NCI-H1436 treated with DMSO at 0.1 percent for 48 hours (cell line): ENCODE data around the gene MST1R.

Source experiments
- DNase-seq: peaks from one replicate; lab custom pipeline; 2025; lab: John Stamatoyannopoulos, UW

Gene MST1R

GRCh38 chr3:49839193-49839809 is 64.4 kb downstream of the MST1R start:
- no peak for DNase-seq
